Bronchial epithelial cell (primary cell): ENCODE measurements around the gene NID1. TPM values are rescaled to one million over a fixed set of nuclear protein-coding genes. Genes with fewer than 3 reads are reported as not detected.

Source experiments
- DNase-seq: peaks from one replicate; pipeline ENCODE4 v3.0.0-alpha.2; 2010; ENCODE audit warnings: low read depth
- FAIRE-seq: peaks from 2 replicates; lab custom pipeline; 2011; peaks lifted over from hg19 to GRCh38; lab: Jason Lieb, UNC
- H3K27me3 ChIP-seq: 2 replicates; pipeline ENCODE4 v1.5.1; 2011; ENCODE audit warnings: low read length; ENCODE audit not compliant: control insufficient read depth, insufficient read depth
- H3K36me3 ChIP-seq: 2 replicates; pipeline ENCODE4 v1.5.1; 2011; ENCODE audit warnings: low read length; ENCODE audit not compliant: control insufficient read depth, insufficient read depth
- H3K4me3 ChIP-seq: 2 replicates; pipeline ENCODE4 v1.5.1; 2011; ENCODE audit warnings: mild to moderate bottlenecking, low read depth, low read length, control low read depth
- total RNA-seq: library from RNA; depleted of rRNA; stranded (reverse); fragments of >200 nt; gene quantifications from 2 replicates; pipeline ENCODE4 v1.2.1, GENCODE V29; 2014
- TF ChIP-seq, protein P1 (sequence below): IDR thresholded peaks from 2 replicates; pipeline ENCODE4 v1.5.1; 2011; ENCODE audit warnings: mild to moderate bottlenecking, moderate library complexity, low read length, control low read depth, inconsistent platforms; ENCODE audit not compliant: insufficient read depth, severe bottlenecking

Gene NID1
- total RNA-seq, 1 donor from 2014 or later, result 1.3 TPM

DNA sequence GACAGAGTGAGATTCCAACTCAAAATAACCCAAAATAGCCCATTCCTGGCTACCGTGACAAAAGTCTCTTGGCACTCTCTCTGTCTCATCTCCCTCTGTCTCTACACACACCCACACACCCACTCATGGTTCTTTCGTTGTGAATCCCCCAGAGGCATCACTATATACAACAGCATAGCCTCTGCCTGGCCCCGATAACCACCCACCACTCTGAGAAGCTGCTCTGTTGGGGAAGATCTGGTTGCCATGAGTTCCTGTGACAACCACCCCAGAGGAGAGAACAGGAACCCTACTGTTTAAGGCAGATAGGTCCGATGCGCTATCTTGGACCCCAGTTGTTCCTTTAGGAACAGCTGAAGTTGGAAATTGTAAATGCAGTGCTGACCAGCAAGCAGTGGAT, 127.8 kb downstream of the NID1 start:
- H3K4me3 ChIP-seq, result no peak overlapping the region
- H3K36me3 ChIP-seq, result no peaks in the 10 kb centered on the region
- TF ChIP-seq, protein P1, sequence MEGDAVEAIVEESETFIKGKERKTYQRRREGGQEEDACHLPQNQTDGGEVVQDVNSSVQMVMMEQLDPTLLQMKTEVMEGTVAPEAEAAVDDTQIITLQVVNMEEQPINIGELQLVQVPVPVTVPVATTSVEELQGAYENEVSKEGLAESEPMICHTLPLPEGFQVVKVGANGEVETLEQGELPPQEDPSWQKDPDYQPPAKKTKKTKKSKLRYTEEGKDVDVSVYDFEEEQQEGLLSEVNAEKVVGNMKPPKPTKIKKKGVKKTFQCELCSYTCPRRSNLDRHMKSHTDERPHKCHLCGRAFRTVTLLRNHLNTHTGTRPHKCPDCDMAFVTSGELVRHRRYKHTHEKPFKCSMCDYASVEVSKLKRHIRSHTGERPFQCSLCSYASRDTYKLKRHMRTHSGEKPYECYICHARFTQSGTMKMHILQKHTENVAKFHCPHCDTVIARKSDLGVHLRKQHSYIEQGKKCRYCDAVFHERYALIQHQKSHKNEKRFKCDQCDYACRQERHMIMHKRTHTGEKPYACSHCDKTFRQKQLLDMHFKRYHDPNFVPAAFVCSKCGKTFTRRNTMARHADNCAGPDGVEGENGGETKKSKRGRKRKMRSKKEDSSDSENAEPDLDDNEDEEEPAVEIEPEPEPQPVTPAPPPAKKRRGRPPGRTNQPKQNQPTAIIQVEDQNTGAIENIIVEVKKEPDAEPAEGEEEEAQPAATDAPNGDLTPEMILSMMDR, result no peak
- H3K27me3 ChIP-seq, result no peaks in the 10 kb centered on the region
- DNase-seq (no peak), FAIRE-seq (no peak)

DNA sequence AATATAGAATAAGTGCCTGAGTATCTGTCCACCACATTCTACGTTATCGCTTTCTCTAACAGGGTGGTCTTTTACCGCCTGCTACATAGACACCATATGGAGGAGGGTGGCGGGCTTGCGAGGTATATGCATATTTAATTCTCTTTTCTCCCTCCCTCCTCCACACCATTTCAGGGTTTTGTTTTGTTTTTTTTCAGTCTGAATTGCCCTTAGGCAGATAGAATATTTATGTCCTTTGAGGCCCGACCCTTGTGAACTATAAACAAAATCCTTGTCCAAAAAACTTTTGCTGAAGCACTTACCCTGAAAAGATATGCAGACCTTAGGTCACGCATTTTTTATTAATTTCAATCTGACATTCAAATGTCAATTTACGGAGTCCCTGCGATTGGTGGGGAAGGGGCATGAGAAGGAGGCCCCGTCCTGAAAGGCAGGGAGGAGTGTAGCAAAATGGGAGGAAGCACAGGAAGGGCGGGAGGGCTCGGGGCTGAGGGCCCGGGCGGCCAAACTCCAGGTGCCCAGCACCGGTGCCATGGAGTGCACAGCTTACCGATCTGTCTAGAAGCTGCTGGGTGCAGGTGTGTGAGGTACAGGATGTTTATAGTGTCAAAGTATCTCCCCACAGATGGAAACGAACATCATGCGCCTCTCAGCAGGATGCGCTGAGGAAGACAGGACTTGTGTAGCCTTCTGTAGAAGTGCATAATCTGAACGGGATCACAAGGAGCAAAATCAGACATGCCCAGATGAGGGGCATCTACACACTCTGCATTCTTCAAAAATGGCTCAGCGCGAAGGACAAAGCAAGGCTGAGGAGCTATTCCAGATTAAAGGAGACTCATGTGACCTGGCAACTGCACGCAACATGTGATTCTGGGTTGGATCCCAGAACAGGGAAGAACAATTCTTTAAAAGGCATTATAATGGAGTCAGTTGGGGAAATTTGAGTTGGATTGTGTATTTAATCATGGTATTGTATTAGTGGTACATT, 129.4 kb downstream of the NID1 start:
- FAIRE-seq, result no peak

GRCh38 chr1:235933766-235934116, 131.1 kb downstream of the NID1 start:
- DNase-seq (no peak), FAIRE-seq (no peak)
- TF ChIP-seq, protein P1, result no peak
- Histone ChIP-seq H3K36me3 (no peaks in the 10 kb centered on the region), H3K4me3 (no peak overlapping the region), H3K27me3 (no peaks in the 10 kb centered on the region)

More for the DNA sequence above, 129.4 kb downstream of the NID1 start:
- no peaks in the 10 kb centered on the region for H3K36me3 ChIP-seq
- no peaks in the 10 kb centered on the region for H3K27me3 ChIP-seq
- no peak overlapping the region for H3K4me3 ChIP-seq
- TF ChIP-seq, protein P1, result no peak
- DNase-seq, result peak; percentile 58

DNA sequence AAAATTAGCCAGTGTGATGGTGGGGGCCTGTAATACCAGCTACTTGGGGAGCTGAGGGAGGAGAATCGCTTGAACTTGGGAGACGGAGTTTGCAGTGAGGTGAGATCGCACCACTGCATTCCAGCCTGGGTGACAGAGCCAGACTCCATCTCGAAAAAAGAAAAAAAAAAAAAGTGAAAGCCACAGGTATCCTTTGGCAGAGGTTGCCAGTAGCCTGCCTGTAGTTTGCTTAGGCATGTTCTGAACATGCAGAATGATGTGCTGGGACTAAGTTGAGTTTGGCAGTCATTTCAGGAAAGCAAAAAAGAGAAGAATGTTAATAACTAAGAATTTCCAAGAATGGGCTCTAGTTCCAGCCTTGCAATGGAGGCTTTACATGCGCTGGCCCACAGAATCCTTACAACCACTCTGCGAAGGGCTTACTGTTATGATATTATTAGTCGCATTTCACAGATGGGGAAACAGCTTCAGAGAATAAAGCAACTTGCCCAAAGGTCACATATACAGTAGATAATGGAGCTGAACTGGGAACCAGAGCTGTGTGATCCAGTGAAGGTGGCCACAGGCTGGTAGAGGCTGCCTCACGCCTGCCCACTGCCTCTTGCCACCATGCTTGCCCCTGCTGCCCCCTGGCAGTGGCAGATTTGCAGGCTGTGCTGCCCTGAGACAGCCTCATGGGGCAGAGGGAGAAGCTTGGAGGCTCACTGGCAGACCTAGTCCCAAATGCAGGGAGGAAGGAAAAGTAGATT, 131.7 kb downstream of the NID1 start:
- Histone ChIP-seq H3K27me3 (no peaks in the 10 kb centered on the region), H3K36me3 (no peaks in the 10 kb centered on the region), H3K4me3 (no peak overlapping the region)
- TF ChIP-seq, protein P1, result peak; percentile 37
- peak; percentile 85 for DNase-seq
- no peak for FAIRE-seq

- no peaks in the 10 kb centered on the region for H3K36me3 ChIP-seq
- H3K4me3 ChIP-seq, result no peak overlapping the region
- TF ChIP-seq, protein P1, result no peak
- peak; percentile 54 for DNase-seq
- no peak for FAIRE-seq
- no peaks in the 10 kb centered on the region for H3K27me3 ChIP-seq
Observed at GRCh38 chr1:235932090-235932510, 132.8 kb downstream of the NID1 start.
